CD4-positive, CD25-positive, alpha-beta regulatory T cell (primary cell): ENCODE data around the gene ITCH. TPM values are rescaled to one million over a fixed set of nuclear protein-coding genes. Genes with fewer than 3 reads are reported as not detected.
"Not testable (repeated sequence)": the region's sequence is repeated elsewhere in the genome, so short reads cannot be mapped to it uniquely, and the experiment has no call there.

Experiments
- ATAC-seq, 2 donors: fragments of 150-1000 bp; cut with Tn5 transposase; one replicate each; pipeline ENCODE4 v1.10.0; 2021; ENCODE audit warnings: low read depth in 2 of 2, moderate number of reproducible peaks in 2 of 2, moderate library complexity in 1 of 2
- DNase-seq, 3 donors: peaks; one replicate each; pipeline versions ENCODE4 v3.0.0 to v3.0.0-alpha.2; 2012 to 2022; ENCODE audit warnings: mixed read lengths in 1 of 3
- H3K27ac ChIP-seq: one replicate; pipeline ENCODE4 v1.7.0; 2013; ENCODE audit warnings: mild to moderate bottlenecking, low read length; ENCODE audit not compliant: insufficient read depth, poor library complexity, severe bottlenecking
- H3K27me3 ChIP-seq: one replicate; pipeline ENCODE4 v1.7.0; 2013; ENCODE audit warnings: low read length; ENCODE audit not compliant: control insufficient read depth, insufficient read depth
- H3K36me3 ChIP-seq: one replicate; pipeline ENCODE4 v1.7.0; 2013; ENCODE audit warnings: mild to moderate bottlenecking, low read length, moderate library complexity; ENCODE audit not compliant: control insufficient read depth, insufficient read depth
- H3K4me1 ChIP-seq: 2 replicates; pipeline ENCODE4 v1.7.0; 2013; ENCODE audit warnings: mild to moderate bottlenecking, low read length; ENCODE audit not compliant: insufficient read depth, control insufficient read depth, poor library complexity, severe bottlenecking
- H3K4me3 ChIP-seq: one replicate; pipeline ENCODE4 v1.7.0; 2013; ENCODE audit warnings: low read depth, mild to moderate bottlenecking, low read length, moderate library complexity
- H3K9me3 ChIP-seq, 2 experiments: 1 replicate in 1 of 2; 2 replicates in 1 of 2; pipeline ENCODE4 v1.7.0; 2013; ENCODE audit warnings: low read length in 2 of 2, mild to moderate bottlenecking in 1 of 2, moderate library complexity in 1 of 2; ENCODE audit not compliant: control insufficient read depth in 2 of 2
- H3K27ac Mint-ChIP-seq, 3 donors: one replicate each; pipeline ENCODE4 v1.8.0; 2020 to 2022; ENCODE audit warnings: mild to moderate bottlenecking in 3 of 3, mixed read lengths in 3 of 3, moderate library complexity in 2 of 3
- H3K27me3 Mint-ChIP-seq: one replicate; pipeline ENCODE4 v1.8.0; 2022; ENCODE audit warnings: mild to moderate bottlenecking, mixed read lengths
- H3K36me3 Mint-ChIP-seq: one replicate; pipeline ENCODE4 v1.8.0; 2020; ENCODE audit warnings: mixed read lengths
- H3K4me1 Mint-ChIP-seq, 4 donors: one replicate each; pipeline ENCODE4 v1.8.0; 2020 to 2022; ENCODE audit warnings: mixed read lengths in 4 of 4, mild to moderate bottlenecking in 1 of 4
- H3K4me3 Mint-ChIP-seq, 4 donors: one replicate each; pipeline ENCODE4 v1.8.0; 2020 to 2022; ENCODE audit warnings: mild to moderate bottlenecking in 4 of 4, mixed read lengths in 4 of 4, moderate library complexity in 3 of 4
- H3K9me3 Mint-ChIP-seq, 7 donors: one replicate each; pipeline ENCODE4 v1.8.0; 2020 to 2022; ENCODE audit warnings: mixed read lengths in 7 of 7, mild to moderate bottlenecking in 3 of 7, moderate library complexity in 2 of 7
- polyA plus RNA-seq, 4 donors: library from polyadenylated mRNA; unstranded; fragments of 300-500 nt; fragmentation: Illumina TruSeq; gene quantifications; one replicate each; pipeline ENCODE4 v1.2.3, GENCODE V29; 2021
- total RNA-seq: library from RNA; stranded (reverse); gene quantifications from one replicate; pipeline ENCODE4 v1.2.3, GENCODE V29; 2022

The ITCH gene
- total and polyA plus RNA-seq, 5 donors from 2014 or later = 12.4 to 58.1 (median 15.1) TPM

DNA sequence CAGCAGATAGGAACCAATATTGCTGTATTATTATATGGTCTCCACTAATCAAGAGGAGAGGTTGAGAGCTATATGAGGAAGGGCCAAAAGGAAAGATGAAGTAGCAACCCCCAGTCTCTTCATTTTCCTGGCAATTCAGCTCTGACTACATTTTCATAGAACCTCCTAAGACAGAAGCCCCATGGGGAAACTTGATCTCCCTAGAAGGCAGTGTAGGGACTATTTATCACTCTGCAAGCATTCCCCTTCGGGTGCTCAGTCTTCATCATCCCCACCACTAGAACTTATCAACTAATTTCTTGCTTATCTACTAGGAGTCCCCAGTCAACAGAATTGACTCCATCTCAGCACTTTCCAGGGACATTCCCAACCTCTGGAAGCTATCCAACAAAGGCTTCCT is 25.5 kb upstream of the ITCH start:
- Mint-ChIP-seq H3K27ac (no peak overlapping the region), H3K4me3 (no peak overlapping the region), H3K9me3 (no peaks in the 10 kb centered on the region), H3K27me3 (peaks cover 6% of the 10 kb centered on the region), H3K36me3 (no peaks in the 10 kb centered on the region), H3K4me1 (no peaks in the 10 kb centered on the region)
- no peaks in the 10 kb centered on the region for H3K36me3 ChIP-seq
- no peak overlapping the region for H3K27ac ChIP-seq
- DNase-seq (no peak), ATAC-seq (no peak)
- no peaks in the 10 kb centered on the region for H3K27me3 ChIP-seq
- no peaks in the 10 kb centered on the region for H3K9me3 ChIP-seq
- H3K4me3 ChIP-seq = no peak overlapping the region
- no peaks in the 10 kb centered on the region for H3K4me1 ChIP-seq

DNA sequence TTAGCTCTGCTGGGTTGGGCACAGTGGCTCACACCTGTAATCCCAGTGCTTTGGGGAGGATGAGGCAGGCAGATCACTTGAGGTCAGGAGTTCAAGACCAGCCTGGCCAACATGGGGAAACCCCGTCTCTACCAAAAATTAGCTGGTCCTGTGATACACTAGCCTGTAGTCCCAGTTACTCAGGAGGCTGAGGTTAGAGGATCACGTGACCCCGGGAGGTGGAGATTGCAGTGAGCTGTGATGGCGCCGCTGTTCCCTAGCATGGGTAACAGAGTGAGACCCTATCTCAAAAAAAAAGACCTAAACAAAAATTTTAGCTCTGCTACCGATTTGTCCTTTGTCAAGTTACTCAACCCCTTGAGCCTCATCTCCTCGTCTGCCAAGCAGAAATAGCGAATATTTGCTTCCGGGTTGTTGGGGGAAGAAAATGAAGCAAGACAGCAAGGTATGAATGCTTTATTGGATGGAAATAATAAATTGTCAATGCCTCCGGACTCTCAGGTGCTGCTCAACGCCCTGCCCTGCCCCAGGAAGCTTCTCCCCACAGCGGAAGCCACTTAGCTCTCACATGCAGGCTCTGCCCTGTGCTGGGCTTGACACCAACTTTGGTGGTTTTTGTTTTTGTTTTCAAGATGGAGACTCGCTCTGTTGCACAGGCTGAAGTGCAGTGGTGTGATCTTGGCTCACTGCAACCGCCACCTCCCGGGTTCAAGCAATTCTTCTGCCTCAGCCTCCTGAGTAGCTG is 24.9 kb upstream of the ITCH start:
- H3K27me3 Mint-ChIP-seq = peaks cover 6% of the 10 kb centered on the region
- Histone ChIP-seq H3K9me3 (no peaks in the 10 kb centered on the region), H3K36me3 (no peaks in the 10 kb centered on the region), H3K4me1 (no peaks in the 10 kb centered on the region), H3K27ac (no peak overlapping the region), H3K4me3 (no peak overlapping the region), H3K27me3 (no peaks in the 10 kb centered on the region)
- peak overlapping the region in 1 of 4 donors; percentile 49 for H3K4me3 Mint-ChIP-seq
- H3K9me3 Mint-ChIP-seq = no peaks in the 10 kb centered on the region
- no peak overlapping the region for H3K27ac Mint-ChIP-seq
- H3K36me3 Mint-ChIP-seq = no peaks in the 10 kb centered on the region
- ATAC-seq (no peak), DNase-seq (no peak)
- no peaks in the 10 kb centered on the region for H3K4me1 Mint-ChIP-seq

DNA sequence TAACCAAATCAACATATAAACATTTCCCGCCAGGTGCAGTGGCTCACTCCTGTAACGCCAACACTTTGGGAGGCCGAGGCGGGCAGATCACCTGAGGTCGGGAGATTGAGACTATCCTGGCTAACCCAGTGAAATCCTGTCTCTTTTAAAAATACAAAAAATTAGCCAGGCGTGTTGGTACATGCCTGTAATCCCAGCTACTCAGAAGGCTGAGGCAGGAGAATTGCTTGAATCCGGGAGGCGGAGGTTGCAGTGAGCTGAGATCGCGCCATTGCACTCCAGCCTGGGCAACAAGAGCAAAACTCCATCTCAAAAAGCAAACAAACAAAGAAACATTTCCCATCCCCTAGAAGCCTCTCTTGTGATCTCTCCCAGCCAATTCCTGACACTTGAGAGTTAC is 22.3 kb upstream of the ITCH start:
- not testable (repeated sequence) for H3K9me3 ChIP-seq, H3K4me3 Mint-ChIP-seq, H3K36me3 Mint-ChIP-seq, H3K4me1 ChIP-seq, H3K27ac Mint-ChIP-seq, DNase-seq, H3K9me3 Mint-ChIP-seq, H3K27me3 Mint-ChIP-seq, H3K27me3 ChIP-seq, H3K4me3 ChIP-seq, H3K4me1 Mint-ChIP-seq, H3K27ac ChIP-seq, H3K36me3 ChIP-seq, ATAC-seq

DNA sequence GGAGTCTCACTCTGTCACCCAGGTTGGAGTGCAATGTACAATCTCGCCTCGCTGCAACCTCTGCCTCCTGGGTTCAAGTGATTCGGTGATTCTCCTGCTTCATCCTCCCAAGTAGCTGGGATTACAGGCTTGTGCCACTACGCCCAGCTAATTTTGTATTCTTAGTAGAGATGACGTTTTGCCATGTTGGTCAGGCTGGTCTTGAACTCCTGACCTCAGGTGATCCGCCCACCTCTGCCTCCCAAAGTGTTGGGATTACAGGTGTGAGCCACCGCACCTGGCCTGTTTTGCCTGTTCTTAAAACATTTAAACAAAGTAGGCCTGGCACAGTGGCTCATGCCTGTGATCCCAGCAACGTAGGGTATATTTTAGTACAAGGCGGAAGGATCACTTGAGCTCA is 21.9 kb upstream of the ITCH start:
- not testable (repeated sequence) for H3K27ac Mint-ChIP-seq, H3K9me3 ChIP-seq, H3K36me3 ChIP-seq, H3K4me3 Mint-ChIP-seq, H3K36me3 Mint-ChIP-seq, H3K4me1 Mint-ChIP-seq, H3K4me3 ChIP-seq, ATAC-seq, H3K27me3 Mint-ChIP-seq, H3K4me1 ChIP-seq, DNase-seq, H3K27me3 ChIP-seq, H3K27ac ChIP-seq, H3K9me3 Mint-ChIP-seq

DNA sequence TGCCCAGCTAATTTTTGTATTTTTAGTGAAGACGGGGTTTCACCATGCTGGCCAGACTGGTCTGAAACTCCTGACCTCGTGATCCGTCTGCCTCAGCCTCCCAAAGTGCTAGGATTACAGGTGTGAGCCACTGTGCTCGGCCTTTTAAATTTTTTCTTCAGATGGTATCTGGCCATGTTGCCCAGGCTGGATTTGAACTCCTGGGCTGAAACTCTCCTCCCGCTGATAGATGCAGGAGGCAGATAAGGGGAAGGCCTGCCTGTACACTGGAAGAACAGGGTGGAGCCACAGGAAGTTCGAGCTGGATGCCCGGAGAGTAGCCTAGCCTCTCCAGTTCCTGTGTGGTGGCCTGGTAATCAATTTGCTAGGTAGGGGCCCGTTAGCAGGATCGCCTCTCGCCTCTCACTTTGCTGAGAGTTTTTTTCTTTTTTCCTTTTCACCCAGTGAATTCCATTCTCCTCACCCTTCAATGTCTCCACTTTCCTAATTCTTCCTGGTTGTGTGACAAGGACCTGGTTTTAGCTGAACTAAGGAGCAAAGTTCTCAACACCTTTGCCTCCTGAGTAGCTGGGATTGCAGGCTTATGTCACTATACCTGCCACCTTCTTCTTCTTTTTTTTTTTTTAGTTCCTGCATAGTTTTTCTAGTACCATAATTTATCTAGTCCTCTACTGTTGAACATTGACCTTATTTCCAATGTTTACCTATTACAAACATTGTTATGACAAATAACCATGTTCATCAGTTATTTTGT is 19.4 kb upstream of the ITCH start:
- Histone ChIP-seq H3K27me3 (no peaks in the 10 kb centered on the region), H3K36me3 (no peaks in the 10 kb centered on the region), H3K27ac (no peak overlapping the region), H3K4me1 (no peaks in the 10 kb centered on the region), H3K4me3 (no peak overlapping the region), H3K9me3 (no peaks in the 10 kb centered on the region)
- no peak overlapping the region for H3K27ac Mint-ChIP-seq
- peaks cover 0 to 3% (median 0%) of the 10 kb centered on the region in 7 donors for H3K9me3 Mint-ChIP-seq
- no peak overlapping the region for H3K4me3 Mint-ChIP-seq
- DNase-seq (no peak), ATAC-seq (no peak)
- H3K4me1 Mint-ChIP-seq = no peaks in the 10 kb centered on the region
- no peaks in the 10 kb centered on the region for H3K27me3 Mint-ChIP-seq
- H3K36me3 Mint-ChIP-seq = no peaks in the 10 kb centered on the region

DNA sequence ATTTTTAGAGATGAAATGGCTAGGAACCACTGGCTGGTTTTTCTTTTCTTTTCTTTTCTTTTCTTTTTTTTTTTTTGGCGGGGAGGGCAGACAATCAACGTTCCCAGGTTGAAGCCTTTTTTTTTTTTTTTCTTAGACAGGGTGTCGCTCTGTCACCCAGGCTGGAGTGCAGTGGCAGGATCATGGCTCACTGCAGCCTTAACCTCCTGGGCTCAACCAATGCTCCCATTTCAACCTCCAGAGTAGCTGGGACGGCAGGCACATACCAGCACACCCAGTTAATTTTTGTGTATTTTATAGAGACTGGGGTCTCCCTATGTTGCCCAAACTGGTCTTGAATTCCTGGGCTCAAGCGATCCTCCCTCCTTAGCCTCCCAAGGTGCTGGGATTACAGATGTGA is 18.8 kb upstream of the ITCH start:
- no peak overlapping the region for H3K4me3 Mint-ChIP-seq
- no peak overlapping the region for H3K27ac Mint-ChIP-seq

GRCh38 chr20:34345402-34345736 is 17.7 kb upstream of the ITCH start:
- Histone ChIP-seq H3K4me3 (no peak overlapping the region), H3K4me1 (no peaks in the 10 kb centered on the region), H3K36me3 (no peaks in the 10 kb centered on the region), H3K9me3 (no peaks in the 10 kb centered on the region), H3K27ac (no peak overlapping the region), H3K27me3 (no peaks in the 10 kb centered on the region)
- DNase-seq = no peak
- peak overlapping the region in 1 of 3 donors; percentile 42 for H3K27ac Mint-ChIP-seq
- no peak for ATAC-seq
- peaks cover 0 to 4% (median under 1%) of the 10 kb centered on the region in 4 donors for H3K4me1 Mint-ChIP-seq
- no peak overlapping the region for H3K4me3 Mint-ChIP-seq
- no peaks in the 10 kb centered on the region for H3K27me3 Mint-ChIP-seq
- H3K36me3 Mint-ChIP-seq = no peaks in the 10 kb centered on the region
- peaks cover 0 to 3% (median 0%) of the 10 kb centered on the region in 7 donors for H3K9me3 Mint-ChIP-seq

More for the DNA sequence above, 18.8 kb upstream of the ITCH start:
- ATAC-seq (no peak), DNase-seq (no peak)
- H3K4me3 ChIP-seq = no peak overlapping the region
- no peaks in the 10 kb centered on the region for H3K4me1 ChIP-seq
- H3K9me3 ChIP-seq = no peaks in the 10 kb centered on the region
- Mint-ChIP-seq H3K27me3 (no peaks in the 10 kb centered on the region), H3K9me3 (peaks cover 0 to 3% (median 0%) of the 10 kb centered on the region in 7 donors), H3K36me3 (no peaks in the 10 kb centered on the region), H3K4me1 (no peaks in the 10 kb centered on the region)
- H3K36me3 ChIP-seq = no peaks in the 10 kb centered on the region
- no peak overlapping the region for H3K27ac ChIP-seq
- H3K27me3 ChIP-seq = no peaks in the 10 kb centered on the region
